ENCODE data around the gene CNOT11.

DNA sequence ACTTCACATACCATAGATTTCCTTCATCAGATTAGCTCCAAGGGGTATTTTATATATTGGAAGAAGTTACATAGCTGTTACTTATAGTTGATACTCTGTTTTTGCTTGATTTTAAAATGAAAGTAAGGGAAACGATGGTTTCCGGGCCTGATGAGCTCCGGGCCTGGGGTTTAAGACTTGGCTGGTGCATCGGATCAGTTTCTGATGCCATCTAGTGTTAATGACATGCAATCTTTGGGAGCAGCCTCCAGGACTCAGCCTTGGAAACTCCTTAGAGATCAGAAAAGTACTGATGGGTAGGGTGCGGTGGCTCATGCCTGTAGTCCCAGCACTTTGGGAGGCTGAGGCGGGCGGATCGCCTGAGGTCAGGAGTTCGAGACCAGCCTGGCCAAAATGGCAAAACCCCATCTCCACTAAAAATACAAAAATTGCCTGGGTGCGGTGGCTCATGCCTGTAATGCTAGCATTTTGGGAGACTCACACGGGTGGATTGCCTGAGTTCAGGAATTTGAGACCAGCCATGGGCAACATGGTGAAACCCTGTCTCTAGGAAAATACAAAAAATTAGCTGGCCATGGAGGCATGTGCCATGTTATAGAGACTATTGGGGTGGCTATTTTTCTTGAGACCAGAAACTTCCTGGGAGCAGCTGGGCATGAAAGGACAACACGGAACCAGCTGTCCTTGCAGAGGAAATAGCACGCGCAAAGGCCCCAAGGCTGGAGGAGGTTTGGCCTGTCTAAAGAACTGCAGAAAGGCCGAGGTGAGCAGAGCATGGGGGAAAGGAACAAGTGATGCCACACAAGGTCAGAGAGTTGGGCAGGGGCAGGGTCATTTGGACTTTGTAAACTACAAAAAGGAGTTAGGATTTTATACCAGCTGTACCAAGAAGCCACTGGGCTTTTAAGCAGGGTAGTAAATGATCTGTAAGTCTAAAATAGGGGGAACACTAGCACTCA, 46.9 kb upstream of the CNOT11 start:
- TF ChIP-seq, protein P1, sequence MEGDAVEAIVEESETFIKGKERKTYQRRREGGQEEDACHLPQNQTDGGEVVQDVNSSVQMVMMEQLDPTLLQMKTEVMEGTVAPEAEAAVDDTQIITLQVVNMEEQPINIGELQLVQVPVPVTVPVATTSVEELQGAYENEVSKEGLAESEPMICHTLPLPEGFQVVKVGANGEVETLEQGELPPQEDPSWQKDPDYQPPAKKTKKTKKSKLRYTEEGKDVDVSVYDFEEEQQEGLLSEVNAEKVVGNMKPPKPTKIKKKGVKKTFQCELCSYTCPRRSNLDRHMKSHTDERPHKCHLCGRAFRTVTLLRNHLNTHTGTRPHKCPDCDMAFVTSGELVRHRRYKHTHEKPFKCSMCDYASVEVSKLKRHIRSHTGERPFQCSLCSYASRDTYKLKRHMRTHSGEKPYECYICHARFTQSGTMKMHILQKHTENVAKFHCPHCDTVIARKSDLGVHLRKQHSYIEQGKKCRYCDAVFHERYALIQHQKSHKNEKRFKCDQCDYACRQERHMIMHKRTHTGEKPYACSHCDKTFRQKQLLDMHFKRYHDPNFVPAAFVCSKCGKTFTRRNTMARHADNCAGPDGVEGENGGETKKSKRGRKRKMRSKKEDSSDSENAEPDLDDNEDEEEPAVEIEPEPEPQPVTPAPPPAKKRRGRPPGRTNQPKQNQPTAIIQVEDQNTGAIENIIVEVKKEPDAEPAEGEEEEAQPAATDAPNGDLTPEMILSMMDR (IDR thresholded peaks at IDR 0.05; ENCODE audit: low read depth, low read length): peak; percentile 60
- no peak for TF ChIP-seq EZH2phosphoT487 (IDR thresholded peaks at IDR 0.05; ENCODE audit: low read depth)
